Hypothalamus (tissue), 51 donors: ENCODE measurements around the gene LHX1.

Experiments
- DNase-seq, 51 donors: peaks; one replicate each; lab custom pipeline; 2025; lab: John Stamatoyannopoulos, UW

LHX1 gene

DNA sequence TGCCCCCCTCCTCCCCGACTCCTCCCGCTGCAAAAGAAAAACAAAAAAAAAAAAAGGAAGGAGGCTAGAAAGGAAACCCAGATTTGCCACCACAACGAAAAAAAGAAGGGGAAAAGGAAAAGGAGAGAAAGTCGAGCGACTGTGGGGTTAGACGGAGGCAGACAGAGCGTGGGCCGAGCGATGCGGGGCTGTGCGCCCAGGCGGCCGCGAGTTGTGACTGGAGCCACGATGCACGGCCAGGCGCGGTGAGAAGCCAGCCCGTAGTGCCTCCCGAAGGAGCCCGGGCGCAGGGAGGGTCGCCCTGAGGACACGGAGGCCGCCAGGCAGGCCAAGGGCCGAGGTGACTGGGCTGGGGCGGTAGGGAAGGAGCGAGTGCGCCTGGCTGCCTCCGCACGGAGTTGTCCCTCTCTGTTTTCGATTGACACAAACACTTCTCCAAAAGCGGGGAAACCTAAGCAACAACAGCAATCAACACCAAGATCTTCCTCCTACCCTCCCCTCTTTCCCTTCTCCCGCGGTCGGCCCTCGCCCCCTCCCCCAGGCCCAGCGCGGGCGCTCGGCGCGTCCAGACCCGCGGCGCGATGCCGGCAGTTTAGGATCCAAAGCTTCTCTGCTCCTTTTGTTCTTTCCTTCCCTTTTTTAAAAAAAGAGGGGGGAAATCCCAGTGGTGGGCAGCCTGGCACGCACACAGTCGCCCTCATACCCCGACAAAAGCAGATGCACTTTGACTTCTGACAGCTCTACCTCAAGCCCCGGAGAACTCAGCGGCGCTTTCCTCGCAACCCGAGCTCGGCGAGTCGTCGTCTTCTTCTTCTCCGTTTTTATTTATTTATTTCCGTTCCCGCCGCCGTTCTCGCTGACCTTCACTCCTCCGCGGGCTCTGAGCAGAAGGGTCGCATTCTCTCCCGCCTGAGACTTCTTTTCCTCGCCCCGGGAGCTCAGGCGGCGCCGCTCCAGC, at the start of gene LHX1:
LHX1 (plus strand) TSS at position 475 of the 958 bp plus-strand sequence. CDS start 723 bp downstream, outside the sequence.
- DNase-seq, result no peak

DNA sequence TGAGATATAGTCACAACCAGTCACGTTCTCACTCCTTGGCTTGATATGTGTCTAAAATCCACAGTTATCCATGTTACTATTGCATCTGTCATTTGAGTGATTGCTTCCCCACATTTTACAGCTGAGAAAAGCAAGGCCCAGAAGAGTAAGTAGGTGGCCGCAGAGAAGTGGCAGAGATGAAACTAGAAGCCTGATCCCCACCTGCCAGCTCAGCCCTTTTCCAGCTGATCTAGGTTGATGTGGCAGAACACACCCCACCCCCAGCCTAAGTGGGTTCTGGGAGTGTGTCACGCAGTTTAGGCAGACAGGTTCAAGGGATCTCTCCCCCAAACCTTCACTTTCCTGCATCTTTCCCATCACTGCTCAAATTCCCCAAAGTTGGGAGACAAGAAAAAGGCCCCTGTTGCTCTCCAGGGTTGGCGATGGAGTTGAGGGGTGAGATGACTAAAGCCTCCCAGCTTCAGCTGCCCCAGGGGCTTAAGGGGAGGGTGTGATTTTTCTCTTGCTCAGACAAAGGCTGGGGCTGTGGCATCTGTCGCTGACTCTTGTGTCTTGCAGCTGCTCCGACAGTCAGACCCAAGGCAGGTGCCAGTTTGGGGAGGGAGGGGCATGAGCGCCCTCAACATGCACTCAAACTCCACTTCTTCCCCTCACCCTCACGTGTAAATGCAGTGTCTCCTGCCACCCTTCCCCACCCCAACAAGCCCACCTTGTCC, 48.9 kb upstream of the LHX1 start:
- no peak for DNase-seq

DNA sequence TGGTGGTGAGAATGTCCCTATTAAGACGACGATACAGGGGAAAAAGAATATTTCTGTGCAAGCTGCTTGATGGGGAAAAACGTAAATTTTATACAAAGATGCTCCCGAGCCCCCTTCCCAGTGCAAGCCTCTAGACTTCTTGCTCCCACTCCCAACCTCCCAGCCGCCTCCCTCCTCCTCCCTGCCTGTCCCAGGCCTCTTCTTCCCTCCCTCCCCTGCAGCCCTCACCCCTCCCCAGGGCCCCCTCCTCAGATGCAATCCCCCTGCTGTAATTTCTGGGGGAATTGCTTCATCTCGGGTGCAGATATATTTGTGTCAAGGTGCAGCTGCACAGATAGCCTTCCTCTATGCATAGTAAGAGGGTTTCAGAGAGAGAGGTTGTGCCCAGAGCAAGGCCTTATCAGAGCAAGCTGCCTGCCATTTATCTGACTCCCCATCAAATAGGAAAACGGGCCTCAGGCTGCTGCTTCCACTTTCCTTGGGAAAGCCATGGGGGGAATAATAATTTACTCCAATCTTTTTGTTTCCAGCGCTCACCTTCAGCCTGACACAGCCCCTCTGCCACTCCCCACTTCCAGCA, 47.4 kb upstream of the LHX1 start:
- DNase-seq, result no peak

DNA sequence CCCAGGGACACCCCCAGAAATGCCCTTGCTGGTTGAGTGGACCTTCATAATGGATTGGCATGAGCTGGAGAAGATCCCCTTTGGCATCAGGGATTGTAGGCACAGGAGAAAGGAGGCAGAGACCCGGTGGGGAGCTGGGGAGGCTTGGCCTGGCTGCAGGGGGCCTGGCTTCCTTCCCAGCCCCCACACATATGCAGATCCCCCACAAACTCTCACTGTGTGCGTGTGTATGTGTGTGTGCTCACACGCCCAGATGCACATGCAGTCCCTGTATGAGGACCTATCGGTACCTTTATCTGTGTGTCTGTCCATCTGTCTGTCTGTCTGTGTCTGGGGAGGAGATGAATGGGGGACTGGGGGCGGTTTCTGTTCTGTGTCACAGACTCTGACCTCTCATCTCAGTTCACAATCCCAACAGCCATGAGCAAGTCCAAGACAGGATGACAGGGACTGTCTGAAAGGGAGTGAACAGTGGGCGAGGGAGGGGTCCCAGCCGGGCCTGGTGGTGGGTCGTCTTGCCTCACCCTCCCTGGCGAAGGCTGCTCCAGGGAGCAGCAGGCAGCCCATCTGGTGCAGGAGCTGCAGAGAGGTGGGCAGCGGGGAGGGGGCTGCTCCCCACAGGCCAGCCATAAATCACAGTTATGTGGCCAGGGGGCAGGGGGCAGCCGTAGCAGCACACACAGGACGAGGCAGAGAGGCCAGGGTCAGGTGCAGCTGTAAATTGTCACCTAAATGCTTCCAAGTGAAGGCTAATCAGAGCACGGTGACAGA, 46.7 kb upstream of the LHX1 start:
- no peak for DNase-seq

DNA sequence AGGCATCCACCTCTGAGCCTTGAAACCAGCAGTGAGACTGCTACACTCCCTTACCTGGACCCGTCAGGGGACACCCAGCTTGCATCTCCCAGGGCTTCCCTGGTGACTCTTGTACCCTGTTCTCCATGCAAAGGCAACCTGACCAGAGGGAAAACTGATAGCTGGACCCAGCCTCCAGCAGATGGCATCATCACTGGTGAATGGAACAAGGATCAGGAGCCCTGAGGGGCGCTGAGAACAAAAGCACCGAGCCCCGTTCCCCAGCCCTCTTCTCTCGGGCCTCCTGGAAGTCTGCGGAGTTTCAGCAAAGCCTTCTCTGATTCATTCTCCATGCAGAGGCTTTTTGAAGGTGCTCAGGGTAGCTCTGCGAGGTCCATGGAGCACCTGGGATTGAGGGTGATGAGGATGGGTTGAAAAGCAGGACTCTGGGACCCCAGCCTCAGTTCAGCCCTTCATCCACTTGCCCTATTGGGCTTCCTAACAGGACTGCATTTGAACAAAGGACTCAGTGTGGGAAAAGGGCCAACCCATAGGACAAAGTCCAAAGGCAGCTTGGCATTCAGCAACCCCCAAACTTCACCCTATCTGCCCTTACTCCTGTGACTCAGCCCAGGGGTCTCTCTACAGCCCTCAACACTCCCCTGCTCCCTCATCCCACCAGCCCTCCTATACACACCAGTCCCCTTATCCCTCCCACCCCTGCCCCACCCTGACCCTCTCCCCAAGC, 45.0 kb upstream of the LHX1 start:
- DNase-seq, result no peak

DNA sequence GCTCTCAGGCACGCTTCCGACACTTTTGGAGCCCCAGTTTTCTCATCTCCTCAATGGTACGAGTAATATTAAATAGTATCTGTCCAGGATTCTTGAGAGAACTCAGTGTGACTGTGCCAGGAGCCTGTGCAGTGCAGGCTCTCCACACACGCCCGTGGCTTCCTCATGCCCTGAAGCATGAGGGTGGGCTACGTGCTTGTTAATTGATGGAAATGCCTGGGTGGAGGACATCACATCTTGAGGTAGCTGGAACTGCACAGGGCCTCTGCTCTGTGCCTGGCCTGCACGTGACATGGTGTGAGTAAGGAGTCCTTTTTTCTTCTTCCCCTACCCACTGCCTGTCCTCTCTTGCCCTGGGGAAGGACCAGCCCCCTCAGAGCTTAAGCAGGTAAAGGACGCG, 43.1 kb upstream of the LHX1 start:
- DNase-seq, result no peak

DNA sequence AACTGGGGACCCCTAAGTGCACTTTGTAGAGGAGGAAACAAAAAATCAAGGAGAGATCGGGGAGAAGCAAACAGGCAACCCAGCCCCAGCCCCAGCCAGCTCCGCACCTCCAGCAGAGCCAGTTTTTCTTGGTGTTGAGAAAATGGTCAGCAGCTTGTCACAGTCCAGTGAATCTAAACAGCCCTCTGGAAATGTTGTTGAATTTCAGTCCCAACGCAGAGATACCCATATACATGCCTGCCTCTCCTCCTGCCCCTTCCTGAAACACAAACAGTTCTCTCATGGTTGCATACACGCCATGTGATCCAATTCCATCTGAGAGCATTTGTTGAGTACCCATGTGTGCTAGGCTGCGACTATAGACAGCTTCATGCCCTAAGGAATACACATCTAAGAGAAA, 42.4 kb upstream of the LHX1 start:
- DNase-seq, result no peak

DNA sequence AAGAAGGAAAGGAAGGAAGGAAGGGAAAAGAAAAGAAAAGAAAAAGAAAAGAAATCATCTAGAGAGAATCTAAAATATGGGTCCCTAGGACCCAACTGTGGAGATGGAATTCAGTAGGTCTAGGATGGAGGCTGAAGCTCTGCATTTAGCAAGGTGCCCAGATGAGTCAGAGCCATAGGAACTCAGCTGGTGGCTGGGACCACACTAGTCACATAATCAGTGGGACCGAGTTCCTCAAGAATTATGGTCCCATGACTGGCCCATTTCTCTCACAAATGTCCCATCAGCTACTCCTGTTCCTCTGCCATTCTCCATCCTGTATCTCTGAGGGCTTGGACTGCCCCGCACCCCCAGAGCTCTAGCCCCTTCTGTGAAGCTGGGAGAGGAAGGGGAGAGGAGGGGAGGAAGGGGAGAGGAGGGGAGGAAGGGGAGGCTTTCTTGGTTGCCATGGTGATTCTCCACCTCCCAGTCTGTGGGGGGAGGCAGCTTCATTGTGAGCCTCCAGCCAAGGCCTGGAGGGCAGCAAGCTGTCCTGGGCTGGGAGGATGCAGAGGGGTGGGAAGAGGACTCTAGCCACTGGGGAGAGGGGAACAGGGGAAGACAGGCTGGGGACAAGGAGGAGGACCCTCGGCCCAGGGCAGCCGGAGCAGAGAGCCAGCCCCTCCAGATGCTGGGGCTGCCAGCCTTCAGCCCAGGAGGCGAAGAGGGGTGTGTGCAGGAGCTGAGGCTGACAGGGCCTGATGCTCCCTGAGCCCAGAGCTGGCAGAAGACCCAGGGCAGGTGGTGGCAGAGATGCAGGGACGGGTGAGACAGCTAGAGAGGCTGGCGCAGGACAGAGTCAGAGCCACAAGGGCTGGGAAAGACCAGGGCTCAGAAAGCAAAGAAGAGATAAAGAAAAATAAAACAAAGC, 37.8 kb upstream of the LHX1 start:
- DNase-seq, result no peak

DNA sequence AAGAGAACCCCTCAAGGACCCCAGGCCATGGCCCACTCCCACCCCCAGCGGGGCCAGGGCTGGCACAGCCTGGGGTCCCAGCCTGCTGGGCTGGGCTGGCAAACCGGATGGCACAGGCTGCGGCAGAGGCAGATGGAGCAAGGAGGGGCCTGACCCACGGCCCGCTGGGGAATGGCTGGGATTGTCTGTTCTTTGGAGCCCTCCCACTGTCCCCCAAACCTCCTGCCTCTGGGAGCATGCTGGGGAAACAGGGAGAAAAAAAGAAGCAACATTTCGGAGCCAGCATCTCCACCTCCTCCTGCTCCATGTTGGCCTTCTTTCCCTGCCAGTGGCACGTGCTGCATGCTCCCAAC, 37.1 kb upstream of the LHX1 start:
- DNase-seq, result no peak

DNA sequence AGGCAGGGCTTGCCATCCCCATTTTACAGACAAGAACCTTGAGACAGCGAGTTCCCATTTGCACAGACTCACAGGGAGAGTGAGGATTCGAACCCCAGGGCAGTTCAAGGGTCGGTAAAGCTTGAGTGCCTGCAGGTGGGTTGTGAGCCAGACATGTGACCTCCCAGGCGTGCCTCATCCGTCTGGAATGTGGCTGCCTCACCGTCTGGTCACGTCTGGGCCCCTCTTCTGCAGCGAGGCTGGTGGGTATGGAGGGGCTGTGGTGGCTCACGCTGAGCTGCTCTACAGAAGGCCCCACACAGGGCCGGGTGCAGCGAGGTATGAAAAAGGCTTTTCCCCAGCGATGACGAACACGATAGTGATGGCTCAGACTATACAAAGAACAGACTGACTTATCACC, 35.8 kb upstream of the LHX1 start:
- DNase-seq, result no peak

DNA sequence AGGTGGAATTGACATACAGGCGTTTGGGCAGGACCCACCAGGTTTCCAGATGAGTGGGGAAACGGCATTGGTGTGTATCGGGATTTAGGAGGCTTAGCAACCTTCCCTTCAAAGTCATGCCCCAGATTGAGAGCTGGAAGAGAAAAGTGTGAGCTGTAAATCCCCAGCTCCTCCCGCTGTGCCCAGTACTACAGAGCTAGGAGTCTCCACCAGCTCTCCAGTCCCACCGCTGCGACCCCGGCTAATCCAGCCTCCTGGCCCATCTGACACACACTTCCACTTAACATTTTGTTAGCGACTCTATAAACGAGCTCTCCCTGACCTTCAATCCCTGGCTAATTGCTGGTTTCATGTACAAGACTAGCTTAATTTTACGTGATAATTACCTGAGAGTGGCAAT, 29.9 kb upstream of the LHX1 start:
- DNase-seq, result no peak

DNA sequence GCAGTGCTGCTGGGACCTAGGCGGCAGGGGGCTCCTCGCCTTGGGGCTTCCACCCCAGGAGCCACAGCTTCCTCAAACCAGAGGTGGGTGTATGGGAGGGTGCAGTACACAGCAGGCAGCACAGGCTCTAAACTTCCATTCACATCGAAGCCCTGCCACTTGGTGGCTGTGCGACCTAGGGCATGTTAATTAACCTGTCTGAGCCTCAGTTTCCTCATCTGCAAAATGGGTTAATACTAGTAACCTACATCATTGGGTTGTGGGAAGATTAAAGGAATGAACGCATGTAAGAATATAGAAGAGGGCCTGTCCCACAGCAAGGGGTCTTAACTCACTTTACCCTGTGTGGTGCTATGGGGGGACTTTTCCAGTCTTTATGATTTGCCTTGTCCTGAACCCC, 26.8 kb upstream of the LHX1 start:
- no peak for DNase-seq

DNA sequence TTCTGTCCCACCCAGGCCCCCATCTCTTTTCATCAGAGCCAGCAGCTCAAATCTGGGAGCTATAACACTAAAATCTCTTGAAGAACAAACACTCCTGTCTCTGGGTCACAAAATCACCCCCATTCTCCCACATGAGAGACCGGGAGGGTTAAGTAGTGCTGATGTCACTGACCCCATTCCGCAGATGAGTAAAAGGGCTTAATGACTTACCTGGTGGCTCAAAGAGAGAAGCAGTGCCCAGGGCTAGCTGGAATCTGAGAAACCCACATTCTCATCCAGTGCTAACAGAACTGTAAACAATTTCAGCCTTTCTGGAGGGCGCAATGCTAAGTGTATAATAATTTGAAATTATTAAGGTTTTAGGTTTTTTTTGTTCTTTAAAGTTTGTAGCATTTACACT, 26.3 kb upstream of the LHX1 start:
- no peak for DNase-seq

DNA sequence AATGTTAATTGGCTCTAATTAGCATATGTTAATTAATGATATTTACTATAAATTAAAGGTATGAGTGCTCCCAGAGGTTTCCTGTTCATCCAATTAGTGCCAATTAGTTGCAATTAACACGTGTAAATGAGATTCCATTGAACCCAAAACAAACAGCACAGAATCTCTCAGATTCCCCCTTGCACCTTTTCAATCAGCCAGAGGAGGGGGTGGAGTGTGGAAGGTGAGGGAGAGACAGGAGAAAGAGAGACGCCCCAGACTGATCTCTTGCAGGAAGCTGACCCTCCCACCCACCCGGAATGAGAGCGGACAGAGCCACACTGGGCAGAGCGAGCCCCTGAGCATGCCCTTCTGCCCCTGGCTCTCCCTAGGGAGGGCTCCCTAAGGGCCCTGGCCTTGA, 24.1 kb upstream of the LHX1 start:
- no peak for DNase-seq

DNA sequence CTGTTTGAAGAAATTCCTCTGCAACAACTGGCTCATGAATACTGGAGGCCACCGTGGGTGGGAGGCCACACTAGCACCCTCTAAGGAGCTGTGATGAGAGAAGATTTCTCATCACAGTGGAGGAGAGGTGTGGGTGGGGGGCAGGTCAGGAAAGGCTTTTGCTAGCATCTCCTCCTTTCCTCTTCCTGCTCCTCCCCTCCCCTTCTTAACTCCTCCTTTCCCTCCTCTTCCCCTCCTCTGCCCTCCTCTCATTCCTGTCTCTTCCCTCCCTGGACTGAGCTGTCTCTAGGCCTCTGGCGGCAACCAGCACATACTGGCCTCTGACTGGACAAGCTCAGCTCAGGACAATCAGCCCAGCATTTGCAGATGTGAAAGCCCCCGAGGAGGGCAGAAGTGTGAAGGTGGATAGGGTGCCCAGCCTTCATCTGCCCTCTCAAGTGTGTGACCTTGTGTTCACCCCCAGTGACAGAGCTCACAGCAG, 19.0 kb upstream of the LHX1 start:
- no peak for DNase-seq

DNA sequence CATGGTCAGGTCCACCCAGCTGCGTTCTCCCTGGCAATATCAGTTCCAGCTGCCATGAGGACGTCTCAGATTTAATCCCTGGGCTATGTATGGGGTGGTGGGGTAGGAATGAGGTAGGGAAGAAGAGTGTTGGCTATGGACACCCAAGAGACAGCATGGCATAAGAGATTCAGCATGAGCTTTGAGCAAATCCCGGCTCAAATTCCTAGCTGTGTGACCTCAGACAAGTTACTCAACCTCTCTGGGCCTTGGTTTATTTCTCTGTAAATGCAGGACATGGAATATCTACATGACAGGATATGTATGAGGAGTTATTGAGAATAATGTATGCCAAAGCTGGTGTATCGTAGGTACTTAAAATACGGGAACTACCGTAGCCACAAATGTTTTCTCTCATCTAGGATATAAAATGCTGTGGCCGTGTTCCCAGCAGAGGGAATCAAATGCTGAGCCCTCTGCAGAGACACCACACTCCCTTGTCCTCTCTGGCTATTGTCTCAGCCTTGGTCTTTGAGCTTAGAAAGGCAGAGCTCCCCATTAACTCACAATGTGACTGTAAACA, 17.8 kb upstream of the LHX1 start:
- DNase-seq, result no peak

DNA sequence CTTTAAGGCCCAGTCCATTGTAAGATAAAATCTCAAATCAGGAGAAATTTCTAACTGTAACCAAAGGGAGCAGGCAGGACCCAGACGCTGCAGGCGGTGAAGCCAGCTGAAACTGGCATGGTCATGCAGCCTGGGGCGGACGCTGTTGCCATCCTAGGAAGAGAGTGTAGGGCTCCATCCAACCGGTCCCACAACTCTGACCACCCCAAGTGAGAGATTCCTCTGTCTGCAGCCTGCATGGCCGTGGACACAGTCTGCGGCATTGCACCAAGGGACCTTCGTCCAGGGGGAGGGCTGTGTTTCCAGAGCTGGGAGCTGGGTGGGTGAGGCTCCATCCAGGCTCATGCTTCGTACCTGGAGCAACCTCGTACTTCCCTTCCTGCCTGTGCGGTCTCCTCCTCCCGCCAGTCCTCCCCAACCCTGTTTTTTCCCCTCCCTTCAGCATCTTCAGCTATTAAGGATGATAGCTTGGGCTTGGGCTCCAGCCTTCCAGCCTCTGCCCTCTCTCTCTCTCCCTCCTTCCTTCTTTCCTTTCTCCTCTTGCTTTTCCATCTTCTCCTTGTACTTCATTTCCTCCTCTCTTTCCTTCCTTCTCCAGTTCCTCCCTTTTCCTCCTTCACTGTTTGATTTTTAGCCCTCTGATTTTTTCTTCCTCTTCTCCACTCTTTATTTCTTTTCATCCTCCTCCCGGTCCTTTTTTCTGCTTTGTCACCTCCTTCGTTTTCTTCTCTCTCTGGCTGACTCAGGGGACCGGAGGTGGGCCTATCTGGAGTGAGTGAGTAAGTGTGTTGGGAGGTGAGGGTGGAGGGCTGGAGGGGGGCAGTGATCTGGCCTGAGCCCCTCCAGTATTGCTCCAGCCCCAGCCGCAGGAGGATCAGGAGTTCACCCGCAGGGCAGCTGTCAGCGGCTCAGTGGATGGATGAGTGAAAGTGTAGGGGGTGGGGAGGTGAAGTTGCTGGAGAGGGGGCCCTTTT, 17.0 kb upstream of the LHX1 start:
- no peak for DNase-seq
